OCI-LY7 (cell line): ENCODE data around the gene COL5A1. TPM values are rescaled to one million over a fixed set of nuclear protein-coding genes. Genes with fewer than 3 reads are reported as not detected.

Experiments used
- BruUV-seq: library from RNA; stranded (reverse); fragments of 400-500 nt; replicated peaks from 2 replicates; lab custom pipeline; 2021; lab: Mats Ljungman, UMichigan
- CTCF ChIA-PET: fragments of 300-600 bp; sonication (Branson Sonifier 250); formaldehyde crosslinking; loops from one replicate; lab custom pipeline; 2022; ENCODE audit warnings: antibody characterized with exemption; ENCODE audit not compliant: unreplicated experiment; lab: Charles Lee
- POLR2A ChIA-PET: fragments of 300-600 bp; sonication (Branson Sonifier 250); formaldehyde crosslinking; loops from one replicate; lab custom pipeline; 2022; ENCODE audit warnings: antibody characterized with exemption; lab: Charles Lee
- DNase-seq: peaks from one replicate; pipeline ENCODE4 v3.0.0-alpha.2; 2015; ENCODE audit warnings: low spot score
- H2AFZ ChIP-seq: fragments of 200-600 bp; sonication (generic), shearing (Covaris generic); 2 replicates; pipeline ENCODE4 v1.6.1; 2014; ENCODE audit warnings: mild to moderate bottlenecking, antibody characterized with exemption, low read length, moderate library complexity
- H3K27ac ChIP-seq: fragments of 200-600 bp; sonication (generic); 2 replicates; pipeline ENCODE4 v1.5.1; 2014; ENCODE audit warnings: mixed run types, low read depth, mild to moderate bottlenecking, moderate library complexity, low read length, inconsistent platforms; ENCODE audit not compliant: poor library complexity, severe bottlenecking
- H3K36me3 ChIP-seq: fragments of 200-600 bp; sonication (generic); 2 replicates; pipeline ENCODE4 v1.6.1; 2014; ENCODE audit warnings: mild to moderate bottlenecking, antibody characterized with exemption, low read length, moderate library complexity, mixed read lengths; ENCODE audit not compliant: insufficient read depth
- H3K4me1 ChIP-seq: fragments of 200-600 bp; sonication (generic); 2 replicates; pipeline ENCODE4 v1.5.1; 2014; ENCODE audit warnings: mild to moderate bottlenecking, low read length; ENCODE audit not compliant: insufficient read depth, poor library complexity, severe bottlenecking
- H3K4me2 ChIP-seq: fragments of 200-600 bp; sonication (generic); 2 replicates; pipeline ENCODE4 v1.6.1; 2014; ENCODE audit warnings: mild to moderate bottlenecking, low read length
- H3K4me3 ChIP-seq: fragments of 200-600 bp; sonication (generic); 2 replicates; pipeline ENCODE4 v1.5.1; 2014; ENCODE audit warnings: mild to moderate bottlenecking, low read depth, low read length; ENCODE audit not compliant: poor library complexity, severe bottlenecking
- H3K79me2 ChIP-seq: fragments of 200-600 bp; sonication (generic); 2 replicates; pipeline ENCODE4 v1.6.1; 2016; ENCODE audit warnings: low read depth, mild to moderate bottlenecking, low read length, moderate library complexity, mixed read lengths; ENCODE audit not compliant: insufficient read depth
- H3K9me2 ChIP-seq: fragments of 200-600 bp; sonication (generic); 2 replicates; pipeline ENCODE4 v1.6.1; 2016; ENCODE audit warnings: mild to moderate bottlenecking, low read length, mixed read lengths; ENCODE audit not compliant: insufficient read depth
- H3K9me3 ChIP-seq: fragments of 200-600 bp; sonication (generic); 2 replicates; pipeline ENCODE4 v1.6.1; 2014; ENCODE audit warnings: mild to moderate bottlenecking, mixed run types, low read length, mixed read lengths
- H4K20me1 ChIP-seq: fragments of 200-600 bp; sonication (generic); 2 replicates; pipeline ENCODE4 v1.6.1; 2014; ENCODE audit warnings: mild to moderate bottlenecking, antibody characterized with exemption, low read length, moderate library complexity, mixed read lengths; ENCODE audit not compliant: insufficient read depth
- CTCF ChIP-seq: fragments of 200-600 bp; sonication (generic); conservative IDR thresholded peaks from 2 replicates; pipeline ENCODE4 v1.5.1; 2014; ENCODE audit warnings: mild to moderate bottlenecking, antibody characterized with exemption, low read length, moderate library complexity, mixed read lengths
- EZH2phosphoT487 ChIP-seq: fragments of 200-600 bp; sonication (generic); IDR thresholded peaks from 2 replicates; pipeline ENCODE4 v1.6.1; 2018; ENCODE audit warnings: low read depth, borderline replicate concordance, mild to moderate bottlenecking, mixed run types, antibody characterized with exemption, low read length, moderate library complexity, mixed read lengths
- intact Hi-C: fragments of 100-400 bp; cut with micrococcal nuclease; formaldehyde crosslinking; loops from one replicate; pipeline ENCODE4 v1.10.0; 2022; ENCODE audit not compliant: unreplicated experiment
- total RNA-seq, 2 experiments: library from RNA; depleted of rRNA in 1 of 2; stranded (reverse); fragments of >200 nt in 1 of 2; shearing (Covaris generic) in 1 of 2; gene quantifications; 2 replicates each; pipeline ENCODE4 v1.2.3, GENCODE V29; 2014 to 2022

COL5A1 gene
- total RNA-seq, 2 experiments from 2014 or later: 12.2 to 28.6 TPM

GRCh38 chr9:134886413-134886913 is 244.9 kb downstream of the COL5A1 start:
- Histone ChIP-seq H3K4me3 (no peak overlapping the region), H3K4me2 (no peak overlapping the region), H3K9me2 (no peaks in the 10 kb centered on the region), H3K4me1 (peaks cover 27% of the 10 kb centered on the region), H3K27ac (no peak overlapping the region), H2AFZ (no peak overlapping the region), H3K36me3 (no peaks in the 10 kb centered on the region), H3K79me2 (no peaks in the 10 kb centered on the region), H4K20me1 (no peaks in the 10 kb centered on the region), H3K9me3 (no peaks in the 10 kb centered on the region)
- CTCF ChIA-PET: no interaction called here
- no peak for DNase-seq
- POLR2A ChIA-PET: interaction anchor here (1.2 kb wide), 1 partner anchor 21 kb away, joined by 3 read pairs; no protein-coding TSS in a partner anchor
- no TSS peak for BruUV-seq
- TF ChIP-seq CTCF: no peak
- TF ChIP-seq EZH2phosphoT487: no peak
- intact Hi-C loops: no loop called here

- POLR2A ChIA-PET: interaction anchor here (1.2 kb wide), 1 partner anchor 20 kb away, joined by 3 read pairs; no protein-coding TSS in a partner anchor
- no peaks in the 10 kb centered on the region for H3K36me3 ChIP-seq
- intact Hi-C loops: no loop called here
These were observed 245.6 kb downstream of the COL5A1 start for GRCh38 chr9:134887219-134887618.

More at GRCh38 chr9:134887219-134887618, 245.6 kb downstream of the COL5A1 start:
- no peaks in the 10 kb centered on the region for H3K9me2 ChIP-seq
- CTCF ChIA-PET: no interaction called here
- no peaks in the 10 kb centered on the region for H4K20me1 ChIP-seq
- no peak for DNase-seq
- H3K4me1 ChIP-seq: peaks cover 27% of the 10 kb centered on the region
- no peak for TF ChIP-seq CTCF
- no peak for TF ChIP-seq EZH2phosphoT487
- H3K4me2 ChIP-seq: no peak overlapping the region
- H3K9me3 ChIP-seq: no peaks in the 10 kb centered on the region
- no peak overlapping the region for H2AFZ ChIP-seq
- BruUV-seq: no TSS peak
- H3K79me2 ChIP-seq: no peaks in the 10 kb centered on the region
- H3K4me3 ChIP-seq: no peak overlapping the region
- H3K27ac ChIP-seq: no peak overlapping the region
